Muscle layer of duodenum (tissue), 2 donors: ENCODE results near the gene WHAMM.

Experiments used
- H3K27ac ChIP-seq: one replicate; pipeline ENCODE4 v1.7.0; 2013; ENCODE audit warnings: mild to moderate bottlenecking, low read length
- H3K27me3 ChIP-seq: one replicate; pipeline ENCODE4 v1.7.0; 2013; ENCODE audit warnings: low read depth, mild to moderate bottlenecking, control low read depth, low read length
- H3K36me3 ChIP-seq, 2 donors: one replicate each; pipeline ENCODE4 v1.7.0; 2013; ENCODE audit warnings: low read length in 2 of 2, control low read depth in 1 of 2, mild to moderate bottlenecking in 1 of 2; ENCODE audit not compliant: insufficient read depth in 2 of 2, control insufficient read depth in 1 of 2
- H3K4me1 ChIP-seq, 2 donors: one replicate each; pipeline ENCODE4 v1.7.0; 2013; ENCODE audit warnings: low read length in 2 of 2, mild to moderate bottlenecking in 2 of 2, control low read depth in 1 of 2, moderate library complexity in 1 of 2; ENCODE audit not compliant: insufficient read depth in 2 of 2, control insufficient read depth in 1 of 2
- H3K4me3 ChIP-seq, 2 donors: one replicate each; pipeline ENCODE4 v1.7.0; 2013; ENCODE audit warnings: low read length in 2 of 2, low read depth in 1 of 2, mild to moderate bottlenecking in 1 of 2
- H3K9me3 ChIP-seq, 2 donors: one replicate each; pipeline ENCODE4 v1.7.0; 2013; ENCODE audit warnings: low read length in 2 of 2, control low read depth in 1 of 2, mild to moderate bottlenecking in 1 of 2; ENCODE audit not compliant: control insufficient read depth in 1 of 2
- donor health status: healthy.

WHAMM gene

DNA sequence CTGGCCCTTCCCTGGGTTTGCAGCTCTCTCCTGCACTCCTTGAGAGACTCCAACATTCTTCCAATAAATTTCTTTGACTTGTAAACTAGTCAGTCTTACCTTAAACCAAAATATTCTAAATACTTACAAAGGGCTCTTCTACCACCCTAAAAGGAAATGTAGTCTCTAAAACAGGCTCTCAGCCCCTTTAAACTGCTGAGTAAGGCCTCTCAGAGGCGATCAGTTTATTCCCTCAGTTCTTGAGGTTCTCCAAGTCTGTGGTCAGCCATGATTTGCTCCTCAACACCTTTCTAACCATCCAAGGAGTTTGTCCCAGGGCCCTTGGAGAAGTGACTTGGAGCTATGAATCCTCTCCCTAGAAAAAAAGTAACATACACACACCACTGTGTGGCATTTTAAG lies 64.8 kb downstream of the WHAMM start:
- Histone ChIP-seq H3K27me3 (no peaks in the 10 kb centered on the region), H3K9me3 (no peaks in the 10 kb centered on the region), H3K4me3 (no peak overlapping the region), H3K4me1 (no peaks in the 10 kb centered on the region), H3K36me3 (no peaks in the 10 kb centered on the region), H3K27ac (no peak overlapping the region)

DNA sequence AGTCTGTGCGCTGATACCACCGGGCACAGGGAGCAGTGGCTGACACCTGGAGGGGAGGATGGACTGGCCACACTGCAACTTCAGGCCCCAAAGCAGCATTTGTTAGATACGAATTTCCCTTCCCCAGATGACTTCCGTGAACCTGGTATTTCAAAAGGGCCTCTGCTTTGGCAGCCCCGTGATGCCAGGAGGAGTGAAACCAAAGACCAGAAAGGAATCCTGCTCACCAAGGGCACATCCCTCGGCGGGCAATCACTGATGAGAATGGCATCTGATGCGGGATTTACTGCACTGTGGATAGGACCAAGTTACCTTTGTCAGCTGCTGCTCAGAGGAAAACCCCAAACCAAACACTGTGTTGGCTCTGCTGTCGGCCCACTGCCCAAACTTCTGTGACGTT lies 65.5 kb downstream of the WHAMM start:
- Histone ChIP-seq H3K4me3 (no peak overlapping the region), H3K27ac (no peak overlapping the region), H3K9me3 (no peaks in the 10 kb centered on the region), H3K36me3 (no peaks in the 10 kb centered on the region), H3K27me3 (no peaks in the 10 kb centered on the region), H3K4me1 (no peaks in the 10 kb centered on the region)

DNA sequence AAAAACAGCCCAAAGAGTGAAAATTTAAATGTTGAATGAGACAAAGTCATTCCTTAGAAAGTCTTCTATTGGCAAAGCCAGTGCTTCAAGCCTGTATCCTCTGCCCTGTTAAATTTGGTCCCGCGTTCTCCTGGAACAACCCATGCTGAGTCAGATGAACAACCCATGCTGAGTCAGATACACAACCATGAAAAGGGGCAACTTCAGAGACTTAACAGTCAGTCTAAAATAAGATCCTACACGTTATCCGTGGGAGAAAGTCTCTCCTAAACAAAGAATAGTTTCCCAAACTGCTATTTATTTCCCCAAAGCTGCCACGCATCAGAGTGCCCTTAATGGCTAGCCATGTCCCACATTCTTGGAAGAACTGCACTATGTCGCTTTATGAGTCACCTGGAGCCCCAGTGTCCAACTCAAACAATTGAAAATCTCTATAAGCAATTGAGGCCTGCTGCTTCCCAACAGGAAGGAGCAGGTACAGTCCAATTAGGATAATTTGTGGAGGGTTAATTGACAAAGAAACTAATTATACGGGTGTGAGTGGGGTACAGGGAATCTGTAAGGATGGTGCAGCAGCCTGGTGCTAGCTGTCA lies 66.1 kb downstream of the WHAMM start:
- no peak overlapping the region for H3K4me3 ChIP-seq
- no peak overlapping the region for H3K27ac ChIP-seq

DNA sequence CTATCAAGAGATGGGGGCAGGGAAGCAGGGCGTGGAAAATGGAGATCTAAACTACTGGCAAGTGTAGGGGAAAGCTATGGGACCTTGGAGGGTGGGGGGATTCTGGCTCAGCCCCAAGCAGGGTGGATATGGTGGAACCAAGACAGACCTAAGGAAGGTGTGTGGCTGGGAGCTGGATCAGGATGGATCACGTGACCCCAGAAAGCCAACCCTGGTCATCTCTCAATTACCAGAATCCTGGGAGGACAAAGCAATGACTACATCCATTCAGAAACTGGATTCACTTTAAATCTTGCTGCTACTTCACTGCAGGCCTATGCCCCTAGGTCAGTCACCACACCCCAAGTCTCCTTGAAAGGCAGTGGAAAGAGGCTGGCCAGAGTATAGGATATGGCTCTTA lies 68.4 kb downstream of the WHAMM start:
- no peaks in the 10 kb centered on the region for H3K36me3 ChIP-seq
- no peaks in the 10 kb centered on the region for H3K27me3 ChIP-seq
- no peak overlapping the region for H3K27ac ChIP-seq
- no peaks in the 10 kb centered on the region for H3K9me3 ChIP-seq
- H3K4me1 ChIP-seq = no peaks in the 10 kb centered on the region
- no peak overlapping the region for H3K4me3 ChIP-seq

More for the DNA sequence above, 66.1 kb downstream of the WHAMM start:
- Histone ChIP-seq H3K27me3 (no peaks in the 10 kb centered on the region), H3K36me3 (no peaks in the 10 kb centered on the region), H3K9me3 (no peaks in the 10 kb centered on the region), H3K4me1 (no peaks in the 10 kb centered on the region)

- Histone ChIP-seq H3K27ac (no peak overlapping the region), H3K36me3 (no peaks in the 10 kb centered on the region), H3K4me1 (no peaks in the 10 kb centered on the region), H3K4me3 (no peak overlapping the region), H3K27me3 (no peaks in the 10 kb centered on the region), H3K9me3 (no peaks in the 10 kb centered on the region)
Measured at GRCh38 chr15:82878325-82878724, 68.9 kb downstream of the WHAMM start.

- no peaks in the 10 kb centered on the region for H3K9me3 ChIP-seq
- no peaks in the 10 kb centered on the region for H3K4me1 ChIP-seq
- H3K27me3 ChIP-seq = no peaks in the 10 kb centered on the region
- no peak overlapping the region for H3K27ac ChIP-seq
- no peaks in the 10 kb centered on the region for H3K36me3 ChIP-seq
- no peak overlapping the region for H3K4me3 ChIP-seq
Measured at GRCh38 chr15:82880704-82881103, 71.3 kb downstream of the WHAMM start.

GRCh38 chr15:82881747-82882146 lies 72.3 kb downstream of the WHAMM start:
- no peaks in the 10 kb centered on the region for H3K4me1 ChIP-seq
- H3K9me3 ChIP-seq = no peaks in the 10 kb centered on the region
- no peaks in the 10 kb centered on the region for H3K27me3 ChIP-seq
- H3K27ac ChIP-seq = no peak overlapping the region
- H3K36me3 ChIP-seq = no peaks in the 10 kb centered on the region
- no peak overlapping the region for H3K4me3 ChIP-seq

- H3K27me3 ChIP-seq = no peaks in the 10 kb centered on the region
- no peak overlapping the region for H3K4me3 ChIP-seq
- H3K36me3 ChIP-seq = no peaks in the 10 kb centered on the region
- H3K4me1 ChIP-seq = no peaks in the 10 kb centered on the region
- no peaks in the 10 kb centered on the region for H3K9me3 ChIP-seq
- H3K27ac ChIP-seq = no peak overlapping the region
Measured at GRCh38 chr15:82882273-82882928, 73.0 kb downstream of the WHAMM start.
